Adipose tissue (tissue), 3 donors: ENCODE measurements around the gene VSIG10L2. TPM values are rescaled to one million over a fixed set of nuclear protein-coding genes. Genes with fewer than 3 reads are reported as not detected.

Experiments used
- H3K27ac ChIP-seq: one replicate; pipeline ENCODE4 v1.5.1; 2013; ENCODE audit warnings: low read depth, low read length
- WGBS, 3 donors: extraction: QIAGEN DNeasy Blood & Tissue Kit; methylation state at CpG; one replicate each; pipeline ENCODE4 v1.1.7; 2013; 5-methylcytosine and 5-hydroxymethylcytosine counted together
- polyA plus RNA-seq, 3 donors: library from polyadenylated mRNA; stranded (reverse); fragments of 200-250 nt; gene quantifications; one replicate each; pipeline ENCODE4 v1.2.3, GENCODE V29; 2013
- donor health status: healthy with polysubstance abuse.
- donor health status: Bipolar disorder and iron deficiency.
- donor health status: healthy.

The VSIG10L2 gene
- polyA plus RNA-seq, 3 donors, result 0.02 to 0.45 (median 0.13) TPM

GRCh38 chr11:125943661-125944349, 2.0 kb upstream of the VSIG10L2 start:
- 85 to 96% (median 90%) methylated on average over 9 of the region's 9 CpGs for WGBS, 3 donors
- H3K27ac ChIP-seq, result no peak overlapping the region

- WGBS, 3 donors, result 82 to 84% (median 83%) methylated on average over 13 of the region's 13 CpGs
- H3K27ac ChIP-seq, result no peak overlapping the region
Observed at GRCh38 chr11:125944350-125945010, 1.4 kb upstream of the VSIG10L2 start.

GRCh38 chr11:125945011-125945796, 640 bp upstream of the VSIG10L2 start:
- H3K27ac ChIP-seq, result no peak overlapping the region
- 62 to 77% (median 75%) methylated on average over 15 of the region's 15 CpGs for WGBS, 3 donors

GRCh38 chr11:125946712-125947418, 1.0 kb downstream of the VSIG10L2 start:
- 91 to 94% (median 91%) methylated on average over 14 of the region's 14 CpGs for WGBS, 3 donors
- no peak overlapping the region for H3K27ac ChIP-seq

- 86 to 87% (median 86%) methylated on average over 23 to 24 of the region's 24 CpGs for WGBS, 3 donors
Observed at GRCh38 chr11:125947419-125948277, 1.8 kb downstream of the VSIG10L2 start.

GRCh38 chr11:125948278-125949051, 2.6 kb downstream of the VSIG10L2 start:
- H3K27ac ChIP-seq, result no peak overlapping the region
- 74 to 85% (median 82%) methylated on average over 23 of the region's 23 CpGs for WGBS, 3 donors

More at GRCh38 chr11:125947419-125948277, 1.8 kb downstream of the VSIG10L2 start:
- H3K27ac ChIP-seq, result no peak overlapping the region

- WGBS, 3 donors, result 91 to 92% (median 92%) methylated on average over 22 of the region's 22 CpGs
- H3K27ac ChIP-seq, result no peak overlapping the region
Observed at GRCh38 chr11:125949271-125950177, 3.7 kb downstream of the VSIG10L2 start.

- H3K27ac ChIP-seq, result no peak overlapping the region
- WGBS, 3 donors, result 92 to 95% (median 93%) methylated on average over 11 of the region's 11 CpGs
Observed at GRCh38 chr11:125950178-125950490, 4.3 kb downstream of the VSIG10L2 start.

- WGBS, 3 donors, result 62 to 77% (median 71%) methylated on average over 14 to 15 of the region's 15 CpGs
- no peak overlapping the region for H3K27ac ChIP-seq
Observed at GRCh38 chr11:125950696-125951651, 5.1 kb downstream of the VSIG10L2 start.

- H3K27ac ChIP-seq, result no peak overlapping the region
- 51 to 69% (median 66%) methylated on average over 11 of the region's 11 CpGs for WGBS, 3 donors
Observed at GRCh38 chr11:125951731-125952130, 5.9 kb downstream of the VSIG10L2 start.

GRCh38 chr11:125952559-125952958, 6.7 kb downstream of the VSIG10L2 start:
- 10 to 48% (median 26%) methylated on average over 2 of the region's 2 CpGs for WGBS, 3 donors
- H3K27ac ChIP-seq, result no peak overlapping the region

- no peak overlapping the region for H3K27ac ChIP-seq
- WGBS, 3 donors, result 26 to 45% (median 42%) methylated on average over 7 of the region's 7 CpGs
Observed at GRCh38 chr11:125952973-125953372, 7.1 kb downstream of the VSIG10L2 start.

GRCh38 chr11:125953401-125953935, 7.6 kb downstream of the VSIG10L2 start:
- no peak overlapping the region for H3K27ac ChIP-seq

GRCh38 chr11:125954123-125954944, 8.5 kb downstream of the VSIG10L2 start:
- WGBS, 3 donors, result 88 to 91% (median 89%) methylated on average over 21 of the region's 21 CpGs

More at GRCh38 chr11:125953401-125953935, 7.6 kb downstream of the VSIG10L2 start:
- WGBS, 3 donors, result 76 to 82% (median 82%) methylated on average over 19 to 20 of the region's 20 CpGs

More at GRCh38 chr11:125954123-125954944, 8.5 kb downstream of the VSIG10L2 start:
- H3K27ac ChIP-seq, result no peak overlapping the region
